Ecto neural progenitor cell (in vitro differentiated cells): ENCODE results near the gene C1orf210.

Source experiments
- DNase-seq: peaks from one replicate; pipeline ENCODE4 v3.0.0-alpha.2; 2018; ENCODE audit warnings: low spot score

C1orf210 gene

DNA sequence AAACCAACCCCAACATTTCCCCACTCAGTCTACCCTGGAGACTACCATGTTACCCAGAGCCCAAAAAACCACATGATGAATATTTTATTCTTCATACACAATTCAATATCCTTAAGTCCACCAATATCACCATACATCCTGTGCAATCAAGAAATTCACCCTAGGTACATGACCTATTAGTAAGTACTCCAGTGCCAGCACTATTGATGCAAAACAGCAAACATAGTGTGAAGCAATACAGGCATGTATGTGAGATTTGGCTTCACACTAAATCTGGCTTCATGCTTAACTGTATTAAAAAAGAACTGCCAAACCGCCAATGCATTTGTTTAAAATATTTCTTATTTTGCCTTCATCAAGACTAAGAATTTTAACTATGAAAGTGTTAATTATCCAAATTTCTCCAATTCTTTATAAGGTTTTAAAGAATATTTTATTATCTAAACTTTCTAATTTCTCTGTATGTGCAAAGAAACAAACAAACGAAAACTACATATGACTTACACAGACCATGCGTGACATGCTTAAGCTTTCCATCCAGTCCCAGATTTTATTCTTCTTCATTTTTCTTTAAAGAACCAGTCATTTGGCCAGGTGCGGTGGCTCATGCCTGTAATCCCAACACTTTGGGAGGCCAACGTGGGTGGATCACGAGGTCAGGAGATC is 38.0 kb downstream of the C1orf210 start:
- no peak for DNase-seq

DNA sequence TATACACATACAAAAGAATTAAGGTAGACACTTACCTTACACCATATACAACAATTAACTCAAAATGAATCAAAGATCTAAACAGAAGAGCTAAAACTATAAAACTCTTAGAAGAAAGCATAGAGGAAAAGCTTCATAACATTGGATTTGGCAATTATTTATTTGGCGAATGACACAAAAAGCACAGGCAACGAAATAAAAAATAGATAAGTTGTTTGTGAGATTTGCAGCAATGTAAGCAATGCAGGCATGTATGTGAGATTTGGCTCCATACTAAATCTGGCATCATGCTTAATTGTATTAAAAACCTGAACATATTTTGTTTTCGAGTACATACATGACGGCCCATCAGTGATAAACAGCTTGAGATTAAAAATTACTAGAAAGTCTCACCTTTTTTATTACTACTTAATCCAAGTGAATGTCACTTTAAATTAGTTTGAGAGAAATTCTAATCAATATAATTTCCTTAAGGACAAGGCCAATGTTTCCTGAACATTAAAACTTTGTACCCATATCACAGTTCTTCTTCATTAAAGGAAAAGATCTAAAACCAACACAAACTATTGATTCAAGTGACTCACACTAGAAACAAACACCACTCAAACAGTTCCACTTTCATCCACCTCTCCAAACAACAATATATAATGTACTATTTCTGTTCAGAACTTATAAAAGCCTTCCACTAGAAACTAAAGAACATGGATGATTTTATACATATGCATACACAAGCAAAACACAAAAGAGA is 38.7 kb downstream of the C1orf210 start:
- DNase-seq = no peak

DNA sequence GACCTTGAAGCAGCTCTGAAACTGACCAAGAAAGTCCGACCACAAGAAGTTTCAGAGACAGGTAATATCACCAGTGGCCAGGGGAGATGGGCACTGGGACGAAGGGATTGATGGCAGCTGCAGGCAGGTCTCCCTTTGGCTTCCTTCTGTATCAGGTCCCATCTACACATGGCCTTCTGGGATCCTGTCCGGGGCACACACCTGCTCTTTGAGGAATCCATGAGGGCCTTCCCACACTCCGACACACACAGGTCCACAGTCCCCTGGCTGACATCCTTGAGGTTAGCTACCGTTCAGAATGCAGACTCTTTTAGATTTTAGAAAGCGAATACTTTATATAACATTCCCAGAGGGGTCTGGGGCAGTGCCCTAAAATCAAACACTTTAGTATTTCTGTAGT is 42.1 kb downstream of the C1orf210 start:
- DNase-seq = no peak

DNA sequence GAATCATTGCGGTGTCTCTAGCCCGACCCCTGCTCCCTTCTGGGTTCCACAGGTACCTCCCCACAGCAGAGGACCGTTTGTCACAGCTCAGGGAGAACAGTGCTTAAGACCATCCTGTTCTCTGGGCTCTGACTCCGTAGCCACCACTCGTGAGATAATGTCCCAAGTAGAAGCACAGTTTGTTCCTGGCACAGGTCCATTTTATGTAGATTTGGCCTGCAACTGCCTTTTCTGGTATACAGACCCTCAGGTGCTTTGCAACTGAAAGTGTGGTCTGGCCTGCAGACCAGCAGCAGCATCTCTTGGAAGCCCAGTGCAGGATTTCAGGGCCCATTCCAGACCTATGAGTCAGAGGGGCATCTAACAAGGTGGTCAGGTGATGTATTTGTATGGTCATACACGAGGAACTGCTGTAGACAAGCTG is 44.0 kb downstream of the C1orf210 start:
- peak; percentile 11 for DNase-seq

DNA sequence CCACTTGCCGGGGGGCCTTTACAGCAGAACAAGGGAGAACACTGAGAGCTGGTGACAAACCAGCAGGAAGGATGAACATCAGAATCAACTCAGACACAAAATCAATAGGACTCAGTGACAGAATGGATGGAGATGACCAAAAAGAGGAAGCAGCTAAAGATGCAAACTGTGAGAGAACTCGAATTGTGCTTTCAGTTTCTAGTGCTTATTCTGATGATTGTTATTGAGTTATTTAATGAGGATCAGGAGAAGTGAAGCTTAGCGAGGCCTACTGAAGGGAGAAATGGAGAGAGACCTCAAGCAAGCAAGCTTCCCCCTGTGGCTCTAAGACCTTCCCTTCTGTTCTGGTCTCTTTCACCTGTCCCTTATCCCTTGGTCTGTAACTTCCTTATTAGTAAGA is 45.9 kb downstream of the C1orf210 start:
- peak; percentile 26 for DNase-seq

DNA sequence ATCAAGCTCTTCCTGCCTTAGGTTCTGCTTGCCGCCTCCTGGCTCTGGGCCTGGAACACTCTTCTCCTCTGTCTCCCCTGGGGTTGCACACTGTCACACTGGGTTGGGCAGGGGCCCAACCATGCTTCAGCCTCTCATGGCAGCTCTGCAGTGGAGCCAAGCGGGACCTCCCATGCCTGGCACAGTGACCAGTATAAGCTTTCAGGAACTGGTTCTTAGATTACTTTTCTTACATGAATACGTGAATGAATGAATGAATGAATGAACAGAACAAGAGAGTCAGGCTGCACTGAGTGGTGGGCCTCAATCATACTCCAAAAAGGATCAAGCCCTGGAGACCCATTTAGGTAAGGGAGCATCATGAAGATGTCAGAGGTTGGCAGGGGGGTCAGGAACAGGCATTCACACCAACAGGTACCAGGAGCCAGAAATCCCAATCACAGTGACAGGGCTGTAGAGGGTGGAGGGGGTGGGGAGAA is 46.4 kb downstream of the C1orf210 start:
- peak; percentile 17 for DNase-seq

DNA sequence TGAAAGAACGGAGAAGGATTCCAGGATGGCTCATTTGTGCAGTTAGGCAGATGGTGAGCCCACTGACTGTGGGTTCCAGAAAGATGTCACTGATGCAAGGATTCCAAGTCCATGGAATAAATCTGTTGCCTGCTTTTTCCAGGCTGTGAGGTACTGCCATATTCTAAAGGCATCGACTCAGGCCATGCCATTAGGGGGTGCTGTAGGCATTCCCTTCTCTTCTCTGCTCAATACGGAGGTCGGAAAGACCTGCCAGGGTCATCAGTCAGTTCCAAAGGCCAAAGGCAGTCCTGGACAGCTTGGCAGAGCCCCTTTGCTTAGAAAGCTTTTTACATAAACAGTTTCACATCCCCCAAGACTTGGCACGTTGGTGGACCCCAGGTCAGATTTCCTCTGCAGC is 47.3 kb downstream of the C1orf210 start:
- DNase-seq = peak; percentile 77

DNA sequence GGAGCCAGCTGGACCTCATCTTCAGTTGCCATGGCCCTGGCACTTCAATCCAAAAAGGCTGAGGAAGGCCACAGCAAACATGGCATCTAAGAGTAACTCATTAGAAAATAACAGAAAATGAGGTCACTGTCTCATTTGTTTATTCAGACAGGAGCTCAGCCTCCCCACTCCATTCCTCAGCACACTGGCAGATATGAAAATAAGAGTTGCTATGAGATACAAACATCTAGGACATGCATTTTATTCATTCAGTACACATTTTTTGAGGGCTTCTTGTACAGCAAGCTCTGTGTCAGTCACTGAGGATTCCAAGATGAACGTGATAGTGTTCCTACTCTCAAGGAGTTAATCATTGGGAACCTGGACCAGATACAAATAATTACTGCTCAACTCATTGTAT is 48.3 kb downstream of the C1orf210 start:
- no peak for DNase-seq

DNA sequence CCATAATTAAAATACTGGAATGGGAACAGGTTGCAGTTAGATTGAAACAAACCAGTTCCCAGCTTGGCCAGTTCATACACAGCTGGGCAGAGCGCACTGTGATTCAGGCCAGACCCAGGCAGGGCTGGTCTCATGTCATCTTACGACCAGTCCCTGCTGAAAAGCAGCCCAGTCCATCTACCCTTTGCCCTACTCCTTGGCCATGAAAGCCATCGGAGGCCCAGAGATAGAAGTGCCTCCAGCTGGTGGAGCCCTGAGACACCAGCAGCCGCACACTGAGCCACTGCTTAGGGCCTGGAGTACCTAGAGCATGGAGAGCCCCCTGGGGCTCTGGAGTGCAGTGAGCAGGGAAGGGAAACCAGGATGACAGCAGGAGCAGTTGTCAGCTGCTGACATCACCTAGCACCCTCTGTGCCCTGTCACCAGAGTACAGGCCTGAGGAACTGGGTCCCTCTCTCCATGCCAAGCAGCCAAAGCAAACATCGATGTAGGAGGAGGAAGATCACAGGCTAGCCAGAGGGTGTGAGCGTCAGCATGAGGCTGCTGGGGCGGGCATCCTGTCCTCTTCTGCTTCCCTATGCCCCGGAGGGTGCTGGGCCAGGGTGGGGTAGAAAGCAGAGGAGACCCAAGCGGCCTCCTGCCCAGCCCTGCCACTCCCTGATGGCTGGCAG is 49.8 kb downstream of the C1orf210 start:
- DNase-seq = no peak

DNA sequence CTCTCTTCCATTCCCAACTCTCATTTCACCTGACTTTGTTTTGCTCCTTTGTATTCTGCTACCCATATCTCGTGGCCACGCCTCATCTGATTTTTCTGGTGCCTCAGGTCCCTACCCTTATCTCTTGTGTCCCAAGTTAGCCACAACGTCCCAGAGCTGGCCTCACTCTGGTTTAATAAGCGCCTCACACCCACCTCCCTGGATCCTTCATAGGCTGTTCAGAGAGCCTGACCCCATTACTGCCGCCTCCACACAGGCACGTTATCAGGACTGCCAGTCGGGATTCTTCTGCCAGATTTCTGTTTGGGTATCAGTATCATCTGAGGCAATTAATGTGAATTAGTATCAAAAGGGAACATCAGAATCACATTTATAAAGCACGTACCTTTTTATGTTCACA is 50.3 kb downstream of the C1orf210 start:
- no peak for DNase-seq

DNA sequence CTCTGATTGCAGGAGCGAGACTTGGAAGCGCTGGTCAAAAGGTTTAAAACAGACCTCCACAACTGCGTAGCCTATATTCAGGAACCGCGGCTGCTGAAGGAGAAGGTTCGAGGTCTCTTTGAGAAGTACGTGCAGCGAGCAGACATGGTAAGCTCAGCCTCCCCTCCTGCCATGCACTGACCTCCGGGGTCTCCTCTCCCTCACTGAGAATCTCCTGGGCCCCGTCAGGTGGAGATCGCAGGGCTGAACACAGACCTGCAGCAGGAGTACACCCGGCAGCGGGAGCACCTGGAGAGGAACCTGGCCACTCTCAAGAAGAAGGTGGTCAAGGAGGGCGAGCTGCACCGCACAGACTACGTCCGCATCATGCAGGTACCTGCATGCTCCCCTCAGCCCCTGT is 51.1 kb downstream of the C1orf210 start:
- DNase-seq = no peak

DNA sequence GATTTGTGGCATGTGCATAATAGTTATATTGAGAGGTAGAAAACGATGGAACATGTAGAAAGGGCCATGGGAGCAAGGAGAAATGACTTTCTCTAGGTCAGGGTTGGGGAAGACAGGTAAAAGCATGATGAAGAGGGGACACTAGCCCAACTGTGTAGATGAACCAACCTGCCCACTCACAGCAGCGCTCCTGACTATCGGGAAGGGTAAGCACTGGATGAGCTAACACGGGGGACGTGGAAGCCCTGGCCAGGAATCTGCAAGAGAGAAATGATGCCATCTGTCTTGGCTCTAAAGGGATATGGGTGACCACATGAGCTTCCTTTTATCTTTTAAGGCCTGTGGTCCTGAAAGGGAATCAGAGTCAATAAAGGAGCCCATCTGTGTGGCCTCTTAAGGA is 51.8 kb downstream of the C1orf210 start:
- peak; percentile 29 for DNase-seq

DNA sequence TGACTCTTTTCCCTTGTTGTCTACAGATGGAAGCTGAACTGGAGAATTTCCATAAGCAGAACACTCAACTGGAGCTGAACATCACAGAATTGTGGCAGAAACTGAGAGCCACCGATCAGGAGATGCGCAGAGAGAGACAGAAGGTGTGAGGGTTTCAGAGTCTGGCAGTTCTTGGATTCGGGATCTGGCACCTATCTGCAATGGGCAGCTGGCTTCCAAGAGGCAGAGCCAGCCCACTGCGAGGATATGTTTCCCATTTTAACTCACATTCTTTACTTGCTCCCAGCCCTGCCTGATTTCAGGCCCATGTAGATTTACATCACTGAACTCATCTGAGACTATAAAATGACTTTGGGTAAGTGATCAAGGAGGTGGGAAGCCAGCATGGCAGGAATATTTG is 52.9 kb downstream of the C1orf210 start:
- peak; percentile 27 for DNase-seq

DNA sequence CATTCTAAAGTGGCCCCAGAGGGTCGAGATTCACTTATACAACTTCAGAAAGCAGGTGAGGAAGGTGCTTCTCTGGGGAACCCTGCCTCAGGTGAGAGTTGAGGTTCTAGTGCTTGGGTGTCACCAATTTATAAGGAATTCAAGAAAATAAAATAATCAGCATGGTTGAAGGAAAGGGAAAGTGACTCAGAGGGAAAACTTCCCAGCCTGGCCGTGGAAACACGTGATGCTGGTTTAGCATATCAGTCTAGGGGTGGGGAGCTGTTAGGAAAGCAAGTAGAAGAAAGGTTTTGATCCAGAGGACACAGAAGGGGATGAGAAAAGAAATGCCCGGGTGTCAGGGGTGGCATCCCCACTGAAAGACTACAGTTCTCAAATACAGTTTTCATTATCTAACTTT is 53.3 kb downstream of the C1orf210 start:
- no peak for DNase-seq
